ENCODE measurements around the gene SERGEF. TPM values are rescaled to one million over a fixed set of nuclear protein-coding genes. Genes with fewer than 3 reads are reported as not detected.
A peak's percentile ranks its signal among the peaks of the same experiment; 100 is the strongest.

The SERGEF gene
- total and polyA plus RNA-seq, 2 experiments from 2014 or later = 29.8 to 64.0 TPM

DNA sequence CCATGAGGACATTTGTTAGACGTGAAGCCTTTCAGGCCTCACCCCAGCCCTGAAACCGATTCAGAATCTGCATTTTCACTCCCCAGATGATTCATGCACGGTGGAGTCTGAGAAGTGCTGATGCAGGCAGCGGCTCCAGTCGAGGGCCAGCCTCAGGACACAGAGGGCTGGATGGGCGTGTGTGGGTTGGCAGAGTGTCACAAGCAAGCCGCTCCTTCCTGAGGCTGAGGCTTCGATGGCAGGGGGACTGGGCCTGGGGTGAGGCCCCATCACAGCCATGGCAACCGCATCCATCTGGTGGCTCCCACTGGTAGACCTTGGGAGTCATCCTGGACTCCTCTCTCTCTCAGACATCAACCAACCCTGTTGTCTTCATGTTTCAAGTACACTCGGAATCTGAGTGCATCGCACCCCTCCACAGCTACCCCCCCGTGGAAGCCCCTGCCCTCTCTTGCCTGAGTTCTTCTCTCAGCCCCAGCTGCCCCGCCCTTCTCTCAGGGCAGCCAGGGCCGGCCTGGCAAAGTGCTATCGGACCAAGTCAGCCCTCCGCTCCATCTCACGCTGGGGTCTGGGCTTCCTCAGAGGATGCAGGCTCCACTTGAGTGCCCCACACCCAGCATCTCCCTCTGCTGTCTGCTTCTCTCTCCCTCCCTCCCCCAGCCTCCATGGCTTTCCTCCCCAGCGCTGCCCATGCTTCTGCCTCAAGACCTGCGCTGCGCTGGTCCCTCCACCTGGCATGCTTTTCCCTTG, 267.6 kb downstream of the SERGEF start:
- H3K27ac ChIP-seq = no peak overlapping the region
- H3K4me1 ChIP-seq (ENCODE audit: low read depth) = no peaks in the 10 kb centered on the region
- H3K36me3 ChIP-seq = no peaks in the 10 kb centered on the region
- no peak overlapping the region for H3K4me3 ChIP-seq
- DNase-seq (ENCODE audit: low read depth in 1 of 2, low spot score in 1 of 2) = no peak
- no peaks in the 10 kb centered on the region for H3K27me3 ChIP-seq
- no peaks in the 10 kb centered on the region for H3K9me3 ChIP-seq (ENCODE audit: low read depth)
- TF ChIP-seq, protein P1, sequence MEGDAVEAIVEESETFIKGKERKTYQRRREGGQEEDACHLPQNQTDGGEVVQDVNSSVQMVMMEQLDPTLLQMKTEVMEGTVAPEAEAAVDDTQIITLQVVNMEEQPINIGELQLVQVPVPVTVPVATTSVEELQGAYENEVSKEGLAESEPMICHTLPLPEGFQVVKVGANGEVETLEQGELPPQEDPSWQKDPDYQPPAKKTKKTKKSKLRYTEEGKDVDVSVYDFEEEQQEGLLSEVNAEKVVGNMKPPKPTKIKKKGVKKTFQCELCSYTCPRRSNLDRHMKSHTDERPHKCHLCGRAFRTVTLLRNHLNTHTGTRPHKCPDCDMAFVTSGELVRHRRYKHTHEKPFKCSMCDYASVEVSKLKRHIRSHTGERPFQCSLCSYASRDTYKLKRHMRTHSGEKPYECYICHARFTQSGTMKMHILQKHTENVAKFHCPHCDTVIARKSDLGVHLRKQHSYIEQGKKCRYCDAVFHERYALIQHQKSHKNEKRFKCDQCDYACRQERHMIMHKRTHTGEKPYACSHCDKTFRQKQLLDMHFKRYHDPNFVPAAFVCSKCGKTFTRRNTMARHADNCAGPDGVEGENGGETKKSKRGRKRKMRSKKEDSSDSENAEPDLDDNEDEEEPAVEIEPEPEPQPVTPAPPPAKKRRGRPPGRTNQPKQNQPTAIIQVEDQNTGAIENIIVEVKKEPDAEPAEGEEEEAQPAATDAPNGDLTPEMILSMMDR (IDR thresholded peaks at IDR 0.05; ENCODE audit: low read depth, low read length) = no peak

GRCh38 chr11:17744151-17744940, 268.5 kb downstream of the SERGEF start:
- H3K4me3 ChIP-seq = no peak overlapping the region
- DNase-seq (ENCODE audit: low read depth in 1 of 2, low spot score in 1 of 2) = peak in 1 of 2 donors; percentile 23

GRCh38 chr11:17743808-17744119, 269.1 kb downstream of the SERGEF start:
- peaks cover under 1% of the 10 kb centered on the region for H3K4me1 ChIP-seq (ENCODE audit: low read depth)
- TF ChIP-seq, protein P1 (IDR thresholded peaks at IDR 0.05; ENCODE audit: low read depth, low read length) = no peak
- H3K27me3 ChIP-seq = peaks cover 3% of the 10 kb centered on the region
- H3K4me3 ChIP-seq = no peak overlapping the region
- peak in 1 of 2 donors; percentile 21 for DNase-seq (ENCODE audit: low read depth in 1 of 2, low spot score in 1 of 2)
- no peaks in the 10 kb centered on the region for H3K9me3 ChIP-seq (ENCODE audit: low read depth)
- H3K27ac ChIP-seq = no peak overlapping the region
- H3K36me3 ChIP-seq = no peaks in the 10 kb centered on the region

More at GRCh38 chr11:17744151-17744940, 268.5 kb downstream of the SERGEF start:
- Histone ChIP-seq H3K4me1 (ENCODE audit: low read depth) (no peaks in the 10 kb centered on the region), H3K9me3 (ENCODE audit: low read depth) (no peaks in the 10 kb centered on the region), H3K27ac (no peak overlapping the region), H3K36me3 (no peaks in the 10 kb centered on the region), H3K27me3 (no peaks in the 10 kb centered on the region)
- TF ChIP-seq, protein P1 (IDR thresholded peaks at IDR 0.05; ENCODE audit: low read depth, low read length) = no peak

- Histone ChIP-seq H3K4me1 (ENCODE audit: low read depth) (peaks cover 5% of the 10 kb centered on the region), H3K27me3 (peaks cover 7% of the 10 kb centered on the region), H3K9me3 (ENCODE audit: low read depth) (no peaks in the 10 kb centered on the region), H3K36me3 (no peaks in the 10 kb centered on the region), H3K27ac (no peak overlapping the region), H3K4me3 (no peak overlapping the region)
- TF ChIP-seq, protein P1 (IDR thresholded peaks at IDR 0.05; ENCODE audit: low read depth, low read length) = no peak
- no peak for DNase-seq (ENCODE audit: low read depth in 1 of 2, low spot score in 1 of 2)
Observed at GRCh38 chr11:17743026-17743807, 269.6 kb downstream of the SERGEF start.

DNA sequence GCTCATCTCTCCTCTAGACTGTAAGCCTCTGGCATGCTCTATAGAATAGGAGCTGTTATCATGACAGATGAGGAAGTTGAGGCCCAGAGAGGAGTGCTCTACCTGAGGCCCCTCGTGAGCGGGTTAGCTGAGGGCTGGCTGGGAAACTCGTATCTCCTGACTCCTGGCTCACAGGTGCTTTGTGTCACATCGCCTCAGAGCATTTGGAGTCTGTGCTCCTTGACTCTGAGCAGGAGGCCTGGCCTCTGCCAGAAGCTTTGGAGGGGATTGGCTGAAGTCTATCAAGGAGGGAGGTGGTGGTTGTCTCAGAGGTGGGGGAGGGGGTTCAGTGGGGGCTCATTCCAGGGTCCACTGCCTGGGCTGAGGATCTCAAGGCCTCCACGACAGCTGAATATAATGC, 270.8 kb downstream of the SERGEF start:
- no peaks in the 10 kb centered on the region for H3K9me3 ChIP-seq (ENCODE audit: low read depth)
- H3K36me3 ChIP-seq = no peaks in the 10 kb centered on the region
- H3K4me3 ChIP-seq = no peak overlapping the region
- TF ChIP-seq, protein P1 (IDR thresholded peaks at IDR 0.05; ENCODE audit: low read depth, low read length) = no peak
- peaks cover 17% of the 10 kb centered on the region for H3K27me3 ChIP-seq
- H3K27ac ChIP-seq = no peak overlapping the region
- DNase-seq (ENCODE audit: low read depth in 1 of 2, low spot score in 1 of 2) = no peak
- H3K4me1 ChIP-seq (ENCODE audit: low read depth) = peaks cover 5% of the 10 kb centered on the region

Data from cardiac muscle cell (in vitro differentiated cells and primary cell).